ENCODE data around the gene CELSR2. TPM values are rescaled to one million over a fixed set of nuclear protein-coding genes. Genes with fewer than 3 reads are reported as not detected.

CELSR2 gene
- total RNA-seq, 1 donor from 2014 or later = 1.4 TPM

DNA sequence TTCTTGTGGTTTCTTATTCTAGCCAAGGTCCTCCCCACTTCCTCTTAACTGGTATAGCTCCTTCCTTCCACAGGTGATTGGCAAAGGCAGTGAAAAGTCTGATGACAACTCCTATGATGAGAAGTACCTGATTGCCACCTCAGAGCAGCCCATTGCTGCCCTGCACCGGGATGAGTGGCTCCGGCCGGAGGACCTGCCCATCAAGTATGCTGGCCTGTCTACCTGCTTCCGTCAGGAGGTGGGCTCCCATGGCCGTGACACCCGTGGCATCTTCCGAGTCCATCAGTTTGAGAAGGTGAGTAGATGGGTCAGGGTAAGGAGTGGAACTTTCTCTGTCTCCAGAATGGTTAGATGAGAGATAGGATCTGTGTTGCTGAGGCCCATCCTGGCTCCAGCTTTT, 14.2 kb upstream of the CELSR2 start:
- no peak for DNase-seq

GRCh38 chr1:109237512-109237911, 11.8 kb upstream of the CELSR2 start:
- DNase-seq = no peak

DNA sequence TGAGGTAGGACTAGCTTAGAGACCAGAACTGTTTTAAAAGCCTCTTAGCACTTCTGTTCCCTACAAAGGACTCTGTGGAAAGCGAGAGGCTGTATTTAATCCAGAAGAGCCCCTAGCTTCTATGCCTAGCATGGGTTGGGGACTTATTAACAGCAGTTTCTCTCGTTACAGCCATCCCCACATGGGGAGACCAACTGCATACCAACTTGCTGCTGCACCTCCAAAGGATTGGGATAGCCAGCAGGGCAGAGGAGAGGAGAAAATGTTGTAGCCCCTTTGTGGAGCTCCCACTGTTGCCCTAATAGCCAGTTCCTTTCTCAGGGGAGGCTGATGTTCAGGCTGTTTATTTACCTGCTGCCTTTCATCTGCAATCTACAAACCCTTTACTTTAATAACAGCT, 11.0 kb upstream of the CELSR2 start:
- DNase-seq = no peak

GRCh38 chr1:109239047-109239408, 10.3 kb upstream of the CELSR2 start:
- DNase-seq = no peak

DNA sequence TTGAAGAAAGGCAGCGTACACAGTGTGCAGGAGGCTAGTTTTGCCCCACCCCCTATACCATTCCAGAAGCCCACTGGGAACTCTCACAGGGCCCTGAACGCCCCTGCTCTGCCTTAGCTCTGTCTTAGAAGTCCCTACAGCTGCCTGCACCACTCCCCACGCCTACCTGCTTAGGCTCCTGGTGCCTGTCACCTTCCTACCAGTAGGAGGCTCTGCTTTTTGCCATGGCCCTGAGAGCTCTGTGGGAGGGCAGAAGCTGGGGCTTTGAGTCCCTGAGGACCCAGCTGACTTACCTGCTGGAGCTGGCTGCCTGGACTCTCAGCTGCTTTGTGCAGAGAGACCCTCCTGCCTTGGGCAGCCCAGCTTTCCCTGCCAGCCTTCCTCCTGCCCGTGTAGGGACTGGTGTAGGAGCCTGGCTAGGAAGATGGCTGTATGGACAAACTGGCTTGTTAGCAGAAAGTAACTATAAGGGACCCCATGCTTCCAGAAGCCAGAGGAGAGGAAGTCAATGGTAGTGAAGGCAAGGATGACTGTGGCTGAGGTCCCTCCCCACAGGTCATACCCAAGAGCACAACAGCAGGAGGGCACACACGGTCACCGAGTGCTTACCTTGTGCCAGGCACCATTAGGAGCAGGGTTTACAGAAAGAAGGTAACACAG, 9.8 kb upstream of the CELSR2 start:
- peak; percentile 52 for DNase-seq

- DNase-seq = peak; percentile 27
These were observed 8.9 kb upstream of the CELSR2 start for GRCh38 chr1:109240158-109241152.

GRCh38 chr1:109241344-109241743, 8.0 kb upstream of the CELSR2 start:
- DNase-seq = no peak

DNA sequence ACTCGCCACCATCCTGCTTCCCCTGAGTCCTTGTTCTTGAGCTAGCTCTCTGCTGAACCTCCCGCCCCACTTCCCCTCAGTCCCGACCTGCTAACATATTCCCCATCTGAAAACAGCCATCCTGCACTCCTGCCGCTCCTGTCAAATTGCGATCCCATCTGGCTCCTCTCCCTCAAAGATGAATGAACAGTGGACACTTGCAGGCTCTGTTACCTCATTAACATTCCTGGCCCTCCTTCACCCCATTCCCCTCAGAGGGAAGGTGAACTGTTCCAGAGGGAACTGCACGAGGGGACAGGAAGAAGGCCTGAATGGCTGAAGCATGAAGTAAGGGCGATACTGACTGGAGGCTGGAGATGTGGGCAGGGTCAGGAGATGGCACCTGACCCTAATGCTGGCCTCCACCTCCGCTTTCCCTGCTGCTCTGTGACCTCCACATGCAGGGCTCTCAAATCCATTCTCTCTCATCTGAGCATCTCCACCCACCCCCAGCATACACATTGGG, 7.4 kb upstream of the CELSR2 start:
- DNase-seq = no peak

DNA sequence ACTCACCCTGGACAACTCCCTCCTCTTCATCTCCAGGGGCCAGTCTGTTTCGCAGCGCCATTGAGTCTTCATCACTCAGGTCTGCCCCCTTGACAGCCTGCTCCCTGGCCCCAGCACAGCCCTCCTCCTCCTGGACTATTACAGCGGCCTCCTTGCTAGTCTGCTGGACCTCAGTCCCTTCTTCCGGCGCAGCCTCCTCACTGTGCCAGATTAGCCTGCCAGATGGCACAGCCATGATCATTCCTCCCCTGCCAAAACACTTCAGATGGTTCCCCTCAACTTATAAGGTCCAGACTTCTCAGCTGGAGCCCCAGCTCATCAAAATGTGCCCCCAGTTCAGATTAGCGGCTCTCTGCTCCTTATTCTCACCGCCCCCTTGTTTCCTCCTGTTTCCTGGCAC, 7.0 kb upstream of the CELSR2 start:
- DNase-seq = no peak

GRCh38 chr1:109243221-109243620, 6.1 kb upstream of the CELSR2 start:
- DNase-seq = no peak

- no peak for DNase-seq
These were observed 5.3 kb upstream of the CELSR2 start for GRCh38 chr1:109243860-109244552.

- DNase-seq = no peak
These were observed 3.2 kb upstream of the CELSR2 start for GRCh38 chr1:109246141-109246551.

DNA sequence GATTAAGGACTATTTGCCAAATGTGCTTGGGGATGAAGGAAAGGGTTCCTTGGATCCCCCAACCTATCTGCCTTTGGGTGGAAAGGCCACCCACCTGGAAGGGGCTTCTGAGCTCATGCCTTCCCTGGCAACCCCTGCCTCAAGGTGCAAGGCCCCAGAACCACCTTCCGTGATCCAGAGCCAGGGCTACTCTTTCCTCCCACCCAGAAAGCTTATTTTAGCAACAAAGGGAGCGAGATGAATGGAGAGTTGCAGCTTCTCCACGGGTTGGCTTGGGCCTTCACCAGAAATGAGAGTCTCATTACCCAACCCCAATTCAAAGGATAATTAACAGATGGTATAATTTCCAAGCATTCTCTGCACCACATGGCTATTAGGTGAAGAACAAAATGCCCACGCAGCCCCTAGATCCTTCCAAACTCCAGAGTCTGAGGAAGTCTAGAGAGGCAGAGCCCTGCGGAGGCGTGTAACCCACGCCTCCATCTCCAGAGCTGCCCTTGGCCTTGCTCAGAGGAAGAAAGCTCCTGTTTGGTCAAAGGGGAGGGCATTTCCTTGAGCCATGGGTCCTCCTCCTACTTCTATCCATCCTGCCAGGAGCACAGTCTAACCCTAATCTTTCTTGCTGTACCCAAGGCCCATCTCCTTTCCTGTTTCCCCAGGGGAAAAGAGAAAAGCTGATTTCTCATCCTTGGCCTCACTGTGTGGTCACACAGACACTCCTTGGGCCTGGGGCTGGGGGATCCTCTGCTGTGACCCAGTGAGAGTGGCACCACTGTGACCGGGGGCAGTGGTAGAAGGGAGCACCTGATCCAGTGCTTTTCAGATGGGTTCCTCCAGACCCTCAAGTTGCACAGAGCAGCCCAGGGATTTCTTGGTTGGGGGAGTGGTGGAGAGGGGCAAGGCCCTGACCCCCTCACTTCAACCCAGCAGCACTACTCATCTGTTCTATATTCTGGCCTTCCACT, 1.7 kb upstream of the CELSR2 start:
- no peak for DNase-seq

DNA sequence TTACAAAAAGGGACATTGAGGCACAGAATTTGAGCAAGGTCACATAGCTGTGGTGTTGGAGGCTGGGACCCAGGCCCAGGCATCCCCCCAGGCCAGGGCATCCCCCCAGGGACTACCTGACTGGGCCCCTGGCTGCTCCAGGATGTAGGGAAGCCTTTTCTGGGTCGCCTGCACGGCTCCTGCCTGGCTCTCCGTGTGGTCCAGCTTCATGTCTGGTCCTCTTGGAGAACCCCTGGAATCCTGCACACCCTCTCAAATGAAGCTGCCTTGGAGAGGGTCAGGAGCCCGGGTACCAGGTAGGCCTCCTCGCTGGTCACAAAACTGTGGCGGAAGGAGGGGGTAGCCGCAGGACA, 919 bp upstream of the CELSR2 start:
- DNase-seq = no peak

- DNase-seq = no peak
These were observed 489 bp downstream of the CELSR2 start for GRCh38 chr1:109249654-109250401.

GRCh38 chr1:109250454-109251276, 1.3 kb downstream of the CELSR2 start:
- DNase-seq = no peak

DNA sequence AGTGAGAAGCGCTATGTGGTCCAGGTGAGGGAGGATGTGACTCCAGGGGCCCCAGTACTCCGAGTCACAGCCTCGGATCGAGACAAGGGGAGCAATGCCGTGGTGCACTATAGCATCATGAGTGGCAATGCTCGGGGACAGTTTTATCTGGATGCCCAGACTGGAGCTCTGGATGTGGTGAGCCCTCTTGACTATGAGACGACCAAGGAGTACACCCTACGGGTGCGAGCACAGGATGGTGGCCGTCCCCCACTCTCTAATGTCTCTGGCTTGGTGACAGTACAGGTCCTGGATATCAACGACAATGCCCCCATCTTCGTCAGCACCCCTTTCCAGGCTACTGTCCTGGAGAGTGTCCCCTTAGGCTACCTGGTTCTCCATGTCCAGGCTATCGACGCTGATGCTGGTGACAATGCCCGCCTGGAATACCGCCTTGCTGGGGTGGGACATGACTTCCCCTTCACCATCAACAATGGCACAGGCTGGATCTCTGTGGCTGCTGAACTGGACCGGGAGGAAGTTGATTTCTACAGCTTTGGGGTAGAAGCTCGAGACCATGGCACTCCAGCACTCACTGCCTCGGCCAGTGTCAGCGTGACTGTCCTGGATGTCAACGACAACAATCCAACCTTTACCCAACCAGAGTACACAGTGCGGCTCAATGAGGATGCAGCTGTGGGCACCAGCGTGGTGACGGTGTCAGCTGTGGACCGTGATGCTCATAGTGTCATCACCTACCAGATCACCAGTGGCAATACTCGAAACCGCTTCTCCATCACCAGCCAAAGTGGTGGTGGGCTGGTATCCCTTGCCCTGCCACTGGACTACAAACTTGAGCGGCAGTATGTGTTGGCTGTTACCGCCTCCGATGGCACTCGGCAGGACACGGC, 2.2 kb downstream of the CELSR2 start:
- DNase-seq = no peak

DNA sequence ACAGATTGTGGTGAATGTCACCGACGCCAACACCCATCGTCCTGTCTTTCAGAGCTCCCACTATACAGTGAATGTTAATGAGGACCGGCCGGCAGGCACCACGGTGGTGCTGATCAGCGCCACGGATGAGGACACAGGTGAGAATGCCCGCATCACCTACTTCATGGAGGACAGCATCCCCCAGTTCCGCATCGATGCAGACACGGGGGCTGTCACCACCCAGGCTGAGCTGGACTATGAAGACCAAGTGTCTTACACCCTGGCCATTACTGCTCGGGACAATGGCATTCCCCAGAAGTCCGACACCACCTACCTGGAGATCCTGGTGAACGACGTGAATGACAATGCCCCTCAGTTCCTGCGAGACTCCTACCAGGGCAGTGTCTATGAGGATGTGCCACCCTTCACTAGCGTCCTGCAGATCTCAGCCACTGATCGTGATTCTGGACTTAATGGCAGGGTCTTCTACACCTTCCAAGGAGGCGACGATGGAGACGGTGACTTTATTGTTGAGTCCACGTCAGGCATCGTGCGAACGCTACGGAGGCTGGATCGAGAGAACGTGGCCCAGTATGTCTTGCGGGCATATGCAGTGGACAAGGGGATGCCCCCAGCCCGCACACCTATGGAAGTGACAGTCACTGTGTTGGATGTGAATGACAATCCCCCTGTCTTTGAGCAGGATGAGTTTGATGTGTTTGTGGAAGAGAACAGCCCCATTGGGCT, 3.0 kb downstream of the CELSR2 start:
- DNase-seq = no peak

Data from dermis blood vessel endothelial cell (primary cell).